Measurements from ENCODE around the gene NFIB.

NFIB gene

GRCh38 chr9:14198841-14199455 lies 115.0 kb downstream of the NFIB start:
- Histone ChIP-seq H3K9me3 (ENCODE audit: insufficient read depth, low read depth, low read length) (no peaks in the 10 kb centered on the region), H3K27me3 (ENCODE audit: insufficient read depth, low read length) (no peaks in the 10 kb centered on the region), H3K36me3 (ENCODE audit: insufficient read depth, low read depth, low read length) (no peaks in the 10 kb centered on the region), H3K27ac (ENCODE audit: low read length) (no peak overlapping the region), H3K4me3 (ENCODE audit: low read length) (no peak overlapping the region), H3K4me1 (ENCODE audit: insufficient read depth, low read length) (0 out of 2 replicates have a peak, but pooled peaks cover 6% of the 10 kb centered on the region), H3K9ac (ENCODE audit: low read depth, low read length) (no peak overlapping the region)

- 0 out of 2 replicates have a peak, but pooled peaks cover 6% of the 10 kb centered on the region for H3K4me1 ChIP-seq (ENCODE audit: insufficient read depth, low read length)
- H3K27me3 ChIP-seq (ENCODE audit: insufficient read depth, low read length), result no peaks in the 10 kb centered on the region
- H3K9me3 ChIP-seq (ENCODE audit: insufficient read depth, low read depth, low read length), result no peaks in the 10 kb centered on the region
- H3K36me3 ChIP-seq (ENCODE audit: insufficient read depth, low read depth, low read length), result no peaks in the 10 kb centered on the region
- H3K27ac ChIP-seq (ENCODE audit: low read length), result no peak overlapping the region
- no peak overlapping the region for H3K9ac ChIP-seq (ENCODE audit: low read depth, low read length)
- H3K4me3 ChIP-seq (ENCODE audit: low read length), result no peak overlapping the region
Observed at GRCh38 chr9:14198047-14198840, 115.7 kb downstream of the NFIB start.

- H3K4me1 ChIP-seq (ENCODE audit: insufficient read depth, low read length), result 0 out of 2 replicates have a peak, but pooled peaks cover 6% of the 10 kb centered on the region
Observed at GRCh38 chr9:14197325-14197858, 116.5 kb downstream of the NFIB start.

GRCh38 chr9:14193328-14193990 lies 120.5 kb downstream of the NFIB start:
- Histone ChIP-seq H3K9me3 (ENCODE audit: insufficient read depth, low read depth, low read length) (no peaks in the 10 kb centered on the region), H3K4me1 (ENCODE audit: insufficient read depth, low read length) (no peaks in the 10 kb centered on the region), H3K36me3 (ENCODE audit: insufficient read depth, low read depth, low read length) (no peaks in the 10 kb centered on the region), H3K27ac (ENCODE audit: low read length) (no peak overlapping the region), H3K27me3 (ENCODE audit: insufficient read depth, low read length) (no peaks in the 10 kb centered on the region), H3K4me3 (ENCODE audit: low read length) (no peak overlapping the region), H3K9ac (ENCODE audit: low read depth, low read length) (no peak overlapping the region)

More at GRCh38 chr9:14197325-14197858, 116.5 kb downstream of the NFIB start:
- H3K9me3 ChIP-seq (ENCODE audit: insufficient read depth, low read depth, low read length), result no peaks in the 10 kb centered on the region
- no peaks in the 10 kb centered on the region for H3K36me3 ChIP-seq (ENCODE audit: insufficient read depth, low read depth, low read length)
- no peak overlapping the region for H3K4me3 ChIP-seq (ENCODE audit: low read length)
- no peak overlapping the region for H3K9ac ChIP-seq (ENCODE audit: low read depth, low read length)
- no peak overlapping the region for H3K27ac ChIP-seq (ENCODE audit: low read length)
- H3K27me3 ChIP-seq (ENCODE audit: insufficient read depth, low read length), result no peaks in the 10 kb centered on the region

GRCh38 chr9:14192556-14192955 lies 121.4 kb downstream of the NFIB start:
- H3K27me3 ChIP-seq (ENCODE audit: insufficient read depth, low read length), result no peaks in the 10 kb centered on the region
- no peaks in the 10 kb centered on the region for H3K9me3 ChIP-seq (ENCODE audit: insufficient read depth, low read depth, low read length)
- no peak overlapping the region for H3K9ac ChIP-seq (ENCODE audit: low read depth, low read length)
- H3K27ac ChIP-seq (ENCODE audit: low read length), result no peak overlapping the region
- no peaks in the 10 kb centered on the region for H3K4me1 ChIP-seq (ENCODE audit: insufficient read depth, low read length)
- H3K36me3 ChIP-seq (ENCODE audit: insufficient read depth, low read depth, low read length), result no peaks in the 10 kb centered on the region
- H3K4me3 ChIP-seq (ENCODE audit: low read length), result no peak overlapping the region

- Histone ChIP-seq H3K27me3 (ENCODE audit: insufficient read depth, low read length) (no peaks in the 10 kb centered on the region), H3K4me1 (ENCODE audit: insufficient read depth, low read length) (0 out of 2 replicates have a peak, but pooled peaks cover 3% of the 10 kb centered on the region), H3K9me3 (ENCODE audit: insufficient read depth, low read depth, low read length) (no peaks in the 10 kb centered on the region), H3K27ac (ENCODE audit: low read length) (no peak overlapping the region), H3K36me3 (ENCODE audit: insufficient read depth, low read depth, low read length) (no peaks in the 10 kb centered on the region), H3K4me3 (ENCODE audit: low read length) (no peak overlapping the region), H3K9ac (ENCODE audit: low read depth, low read length) (no peak overlapping the region)
Observed at GRCh38 chr9:14191512-14191911, 122.4 kb downstream of the NFIB start.

GRCh38 chr9:14190240-14190639 lies 123.7 kb downstream of the NFIB start:
- H3K9ac ChIP-seq (ENCODE audit: low read depth, low read length), result no peak overlapping the region
- H3K4me1 ChIP-seq (ENCODE audit: insufficient read depth, low read length), result peaks cover 3% of the 10 kb centered on the region; the same call in 1 of the 2 replicates
- no peaks in the 10 kb centered on the region for H3K9me3 ChIP-seq (ENCODE audit: insufficient read depth, low read depth, low read length)

GRCh38 chr9:14189578-14189977 lies 124.4 kb downstream of the NFIB start:
- Histone ChIP-seq H3K4me3 (ENCODE audit: low read length) (no peak overlapping the region), H3K36me3 (ENCODE audit: insufficient read depth, low read depth, low read length) (no peaks in the 10 kb centered on the region), H3K4me1 (ENCODE audit: insufficient read depth, low read length) (peaks cover 3% of the 10 kb centered on the region; the same call in 1 of the 2 replicates), H3K27me3 (ENCODE audit: insufficient read depth, low read length) (no peaks in the 10 kb centered on the region), H3K9ac (ENCODE audit: low read depth, low read length) (no peak overlapping the region), H3K27ac (ENCODE audit: low read length) (no peak overlapping the region), H3K9me3 (ENCODE audit: insufficient read depth, low read depth, low read length) (no peaks in the 10 kb centered on the region)

More at GRCh38 chr9:14190240-14190639, 123.7 kb downstream of the NFIB start:
- H3K36me3 ChIP-seq (ENCODE audit: insufficient read depth, low read depth, low read length), result no peaks in the 10 kb centered on the region
- no peak overlapping the region for H3K4me3 ChIP-seq (ENCODE audit: low read length)
- no peaks in the 10 kb centered on the region for H3K27me3 ChIP-seq (ENCODE audit: insufficient read depth, low read length)
- no peak overlapping the region for H3K27ac ChIP-seq (ENCODE audit: low read length)

- Histone ChIP-seq H3K27ac (ENCODE audit: low read length) (no peak overlapping the region), H3K27me3 (ENCODE audit: insufficient read depth, low read length) (no peaks in the 10 kb centered on the region), H3K4me3 (ENCODE audit: low read length) (no peak overlapping the region), H3K9me3 (ENCODE audit: insufficient read depth, low read depth, low read length) (no peaks in the 10 kb centered on the region), H3K9ac (ENCODE audit: low read depth, low read length) (no peak overlapping the region), H3K4me1 (ENCODE audit: insufficient read depth, low read length) (peaks cover 3% of the 10 kb centered on the region; the same call in 1 of the 2 replicates), H3K36me3 (ENCODE audit: insufficient read depth, low read depth, low read length) (no peaks in the 10 kb centered on the region)
Observed at GRCh38 chr9:14189146-14189545, 124.8 kb downstream of the NFIB start.

- no peak overlapping the region for H3K9ac ChIP-seq (ENCODE audit: low read depth, low read length)
- no peaks in the 10 kb centered on the region for H3K36me3 ChIP-seq (ENCODE audit: insufficient read depth, low read depth, low read length)
- H3K4me1 ChIP-seq (ENCODE audit: insufficient read depth, low read length), result peaks cover 3% of the 10 kb centered on the region; the same call in 1 of the 2 replicates
- H3K4me3 ChIP-seq (ENCODE audit: low read length), result no peak overlapping the region
- no peaks in the 10 kb centered on the region for H3K9me3 ChIP-seq (ENCODE audit: insufficient read depth, low read depth, low read length)
- H3K27me3 ChIP-seq (ENCODE audit: insufficient read depth, low read length), result no peaks in the 10 kb centered on the region
- H3K27ac ChIP-seq (ENCODE audit: low read length), result no peak overlapping the region
Observed at GRCh38 chr9:14188538-14188937, 125.4 kb downstream of the NFIB start.

- H3K4me3 ChIP-seq (ENCODE audit: low read length), result no peak overlapping the region
- H3K9me3 ChIP-seq (ENCODE audit: insufficient read depth, low read depth, low read length), result no peaks in the 10 kb centered on the region
- no peak overlapping the region for H3K9ac ChIP-seq (ENCODE audit: low read depth, low read length)
- peaks cover 3% of the 10 kb centered on the region; the same call in 1 of the 2 replicates for H3K4me1 ChIP-seq (ENCODE audit: insufficient read depth, low read length)
- H3K27ac ChIP-seq (ENCODE audit: low read length), result no peak overlapping the region
- H3K36me3 ChIP-seq (ENCODE audit: insufficient read depth, low read depth, low read length), result no peaks in the 10 kb centered on the region
- H3K27me3 ChIP-seq (ENCODE audit: insufficient read depth, low read length), result no peaks in the 10 kb centered on the region
Observed at GRCh38 chr9:14188011-14188410, 125.9 kb downstream of the NFIB start.
